ENCODE measurements around the gene RIPOR3.
A peak's percentile ranks its signal among the peaks of the same experiment; 100 is the strongest.

Gene RIPOR3

DNA sequence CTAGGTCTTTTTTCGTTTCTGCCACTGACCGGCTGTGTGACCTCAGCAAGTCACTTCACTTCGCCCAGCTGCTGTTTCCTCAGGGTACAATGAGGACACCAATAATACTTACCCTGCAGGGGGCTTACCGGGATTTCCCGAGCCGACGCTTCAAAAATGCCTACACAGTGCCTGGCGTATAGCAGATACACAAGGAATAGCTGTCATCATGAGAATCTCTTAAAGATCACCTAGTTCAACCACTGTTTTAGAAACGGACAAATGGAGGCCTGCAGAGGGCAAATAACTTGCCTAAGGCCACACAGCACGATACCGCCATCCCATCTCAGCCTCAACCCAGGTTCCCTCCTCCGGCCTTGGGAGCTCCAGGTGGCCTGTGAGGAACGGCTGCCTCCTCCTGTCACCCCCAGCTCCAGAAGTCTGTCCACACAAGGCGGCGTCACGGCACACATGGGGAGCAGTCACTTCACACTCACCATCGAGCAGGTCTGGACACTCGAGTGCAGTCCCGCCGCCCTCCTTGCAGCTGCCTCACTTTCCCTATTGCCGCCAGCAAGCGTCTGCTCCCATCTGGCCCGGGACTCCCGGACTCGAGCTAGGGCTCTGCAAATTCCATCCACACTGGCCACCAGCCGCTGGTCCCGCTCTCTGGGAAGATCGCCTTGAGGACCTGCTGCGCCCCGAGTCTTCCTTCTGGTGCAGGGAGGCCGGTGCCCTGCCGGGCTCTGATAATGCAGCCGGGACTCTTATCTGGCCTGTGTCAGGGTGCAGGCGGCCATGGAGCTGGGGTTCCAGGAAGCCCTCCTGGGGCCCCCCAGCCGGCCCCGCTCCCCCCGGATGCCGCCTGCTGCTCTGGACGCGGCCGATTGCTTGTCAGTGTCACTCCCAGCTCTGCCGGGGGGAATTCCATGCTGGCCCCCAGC is at the start of gene RIPOR3:
Gene RIPOR3 (minus strand): TSS at position 893 of the 923 bp plus-strand sequence. CDS start 414 bp downstream, at position 479.
- no peak for DNase-seq (ENCODE audit: low read depth)

- no peak for DNase-seq (ENCODE audit: low read depth)
These were observed 46.0 kb upstream of the RIPOR3 start for GRCh38 chr20:50737352-50737751.

- DNase-seq (ENCODE audit: low read depth) = no peak
These were observed 44.5 kb upstream of the RIPOR3 start for GRCh38 chr20:50735813-50736212.

DNA sequence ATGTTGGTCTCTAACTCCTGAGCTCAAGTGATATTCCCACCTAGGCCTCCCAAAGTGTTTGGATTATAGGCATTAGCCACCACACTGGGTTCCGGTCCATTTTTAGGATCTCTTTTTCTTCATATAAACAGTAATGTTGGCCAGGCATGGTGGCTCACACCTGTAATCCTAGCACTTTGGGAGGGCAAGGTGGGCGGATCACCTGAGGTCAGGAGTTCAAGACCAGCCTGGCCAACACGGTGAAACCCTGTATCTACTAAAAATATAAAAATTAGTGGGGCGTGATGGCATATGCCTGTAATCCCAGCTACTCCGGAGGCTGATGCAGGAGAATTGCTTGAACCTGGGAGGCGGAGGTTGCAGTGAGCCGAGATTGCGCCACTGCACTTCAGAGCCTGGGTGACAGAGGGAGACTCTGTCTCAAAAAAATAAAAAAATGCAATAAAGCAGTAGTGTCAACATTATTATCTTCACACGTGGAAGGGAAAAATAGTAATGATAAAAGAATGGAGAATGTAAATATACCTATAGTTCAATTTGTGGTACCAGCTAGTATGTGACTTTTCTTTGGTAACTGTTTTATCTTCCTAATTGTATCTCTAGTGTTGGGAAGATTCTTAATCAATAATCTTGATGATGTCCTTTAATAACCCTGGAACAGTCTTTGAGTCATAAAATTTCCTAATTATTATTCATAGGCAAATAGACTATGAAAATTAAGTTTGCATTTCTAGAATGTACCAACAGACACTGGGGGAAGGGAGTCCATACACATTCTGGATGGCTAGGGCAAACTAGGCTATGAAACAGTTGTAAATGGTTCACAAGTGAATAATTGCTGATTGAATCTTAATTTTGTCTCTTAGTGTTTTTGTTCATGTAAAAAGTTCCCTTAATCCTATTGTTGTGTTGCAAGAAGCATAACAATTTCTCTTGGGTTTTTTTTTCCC is 43.7 kb upstream of the RIPOR3 start:
- DNase-seq (ENCODE audit: low read depth) = no peak

GRCh38 chr20:50733644-50734349 is 42.5 kb upstream of the RIPOR3 start:
- DNase-seq (ENCODE audit: low read depth) = no peak

DNA sequence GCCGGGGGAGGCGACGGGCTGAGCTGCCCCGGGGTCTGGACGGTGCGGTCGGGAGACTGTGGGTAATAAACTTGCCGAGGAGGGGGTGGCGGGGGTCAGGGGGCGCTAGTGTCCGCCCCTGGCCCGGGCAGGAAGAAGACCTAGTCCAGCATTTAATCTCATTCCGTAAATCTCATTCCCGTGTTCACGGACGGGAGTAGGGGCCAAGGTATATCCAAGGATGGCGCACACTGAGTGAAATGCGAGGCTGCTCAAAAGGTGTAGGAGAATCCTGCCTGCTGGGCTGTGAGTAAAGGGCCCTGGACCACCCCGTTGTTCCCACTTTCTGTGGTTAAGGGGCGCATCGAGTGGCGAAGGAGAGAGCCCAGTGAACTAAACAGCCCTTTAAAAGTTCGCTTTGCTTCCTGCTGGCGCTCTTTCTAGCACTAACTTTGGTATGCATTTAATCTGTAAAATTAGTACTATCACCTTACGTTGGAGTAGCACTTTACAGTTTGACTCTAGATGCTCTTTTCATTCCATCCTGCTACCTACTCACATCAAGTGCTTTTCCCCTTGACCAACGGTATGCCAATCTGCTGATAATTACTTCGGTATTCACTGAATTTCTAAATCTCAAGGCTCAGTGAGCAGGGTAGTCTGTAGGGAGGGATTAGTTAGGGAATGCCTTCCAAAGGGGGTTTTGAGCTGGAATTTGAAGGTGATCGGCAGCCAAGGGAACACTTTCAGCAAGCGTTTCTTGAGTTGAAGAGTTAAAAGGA is 40.8 kb upstream of the RIPOR3 start:
- DNase-seq (ENCODE audit: low read depth) = no peak

DNA sequence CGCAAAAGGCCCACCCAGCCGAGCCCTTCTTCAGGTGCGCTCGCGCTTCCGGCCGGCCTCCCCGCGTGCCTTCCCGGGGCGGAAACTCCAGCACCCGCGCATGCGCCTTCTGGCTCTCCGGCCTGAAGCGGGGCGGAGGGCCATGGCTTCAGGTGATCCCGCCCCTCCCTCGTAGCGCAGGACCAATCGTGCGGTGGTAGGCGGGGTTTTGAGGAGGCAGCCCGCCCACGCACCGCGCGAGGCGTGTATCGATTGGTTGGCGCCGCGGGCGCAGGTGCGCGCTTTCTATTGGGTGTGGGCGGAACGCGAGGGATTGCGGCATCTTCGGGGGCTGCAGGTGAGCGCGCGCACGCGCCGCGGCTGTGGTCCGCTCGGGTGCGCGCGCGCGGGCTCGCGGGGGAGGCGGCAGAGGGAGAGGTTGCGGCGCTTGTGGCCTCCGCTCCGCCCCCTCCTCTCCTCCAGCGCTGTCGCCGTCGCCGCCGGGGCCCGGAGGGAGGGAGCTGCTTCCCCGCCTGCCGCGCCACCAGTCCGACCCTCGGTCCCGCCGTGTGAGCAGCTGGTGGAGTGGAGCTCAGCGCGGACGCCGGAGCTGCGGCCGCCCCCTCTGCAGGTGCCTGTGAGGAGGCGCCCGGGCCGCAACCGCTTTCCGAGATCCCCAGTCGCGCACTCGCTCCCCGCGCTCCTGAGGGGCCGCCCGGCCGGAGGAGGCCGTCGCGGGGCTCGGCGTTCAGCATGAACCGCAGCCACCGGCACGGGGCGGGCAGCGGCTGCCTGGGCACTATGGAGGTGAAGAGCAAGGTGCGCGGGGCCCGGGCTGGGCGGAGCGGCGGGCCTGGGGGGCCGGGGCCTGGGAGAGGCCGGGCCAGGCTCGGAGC is 40.0 kb upstream of the RIPOR3 start, which contains the start of gene PARD6B:
Gene PARD6B (plus strand): TSS at position 526 of the 875 bp plus-strand sequence. CDS start 207 bp downstream, at position 733.
- DNase-seq (ENCODE audit: low read depth) = peak; percentile 100

- DNase-seq (ENCODE audit: low read depth) = no peak
These were observed 39.4 kb upstream of the RIPOR3 start for GRCh38 chr20:50730765-50731054.

DNA sequence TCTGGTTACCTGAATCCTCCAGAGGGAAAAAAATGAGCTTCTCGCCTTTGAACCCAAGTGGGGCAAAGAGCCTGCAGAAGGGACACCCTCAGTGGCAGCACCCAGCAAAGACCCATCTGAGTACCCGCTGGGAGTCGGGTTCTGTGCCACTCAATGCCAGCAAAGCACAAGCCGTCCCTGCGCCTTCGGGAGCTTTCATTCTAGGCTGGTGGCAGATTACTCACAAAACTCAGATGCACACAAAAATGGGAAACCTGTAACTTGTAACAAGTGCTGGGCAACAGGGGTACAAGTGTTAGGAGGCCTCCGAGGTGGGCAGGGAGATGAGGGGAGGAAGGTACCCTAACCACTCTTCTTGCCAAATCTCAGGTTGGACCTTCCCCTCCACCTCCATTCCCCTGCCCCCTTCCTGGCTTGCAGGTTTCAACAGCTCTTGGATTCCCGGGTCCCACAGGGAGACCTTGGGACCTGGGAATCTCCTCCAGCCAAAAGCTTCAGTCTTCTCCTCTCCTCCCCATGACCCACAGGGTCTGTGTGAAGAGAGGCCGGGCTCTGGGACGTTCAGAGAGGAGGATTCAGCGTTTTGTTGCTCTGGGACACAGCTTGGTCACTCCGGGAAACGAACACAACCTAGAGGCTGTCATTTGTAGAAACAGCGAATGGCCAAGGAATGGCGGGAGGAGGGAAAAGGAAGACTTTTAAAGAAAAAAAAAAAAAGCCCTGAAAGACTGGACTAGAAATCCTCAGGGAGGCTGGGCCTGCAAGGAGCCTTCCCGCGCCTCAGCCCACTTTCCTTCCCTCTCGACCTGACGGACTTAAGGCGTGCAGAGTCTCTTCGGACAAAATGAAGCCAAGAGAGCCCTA is 38.8 kb upstream of the RIPOR3 start:
- no peak for DNase-seq (ENCODE audit: low read depth)

- DNase-seq (ENCODE audit: low read depth) = no peak
These were observed 37.9 kb upstream of the RIPOR3 start for GRCh38 chr20:50728981-50729874.

DNA sequence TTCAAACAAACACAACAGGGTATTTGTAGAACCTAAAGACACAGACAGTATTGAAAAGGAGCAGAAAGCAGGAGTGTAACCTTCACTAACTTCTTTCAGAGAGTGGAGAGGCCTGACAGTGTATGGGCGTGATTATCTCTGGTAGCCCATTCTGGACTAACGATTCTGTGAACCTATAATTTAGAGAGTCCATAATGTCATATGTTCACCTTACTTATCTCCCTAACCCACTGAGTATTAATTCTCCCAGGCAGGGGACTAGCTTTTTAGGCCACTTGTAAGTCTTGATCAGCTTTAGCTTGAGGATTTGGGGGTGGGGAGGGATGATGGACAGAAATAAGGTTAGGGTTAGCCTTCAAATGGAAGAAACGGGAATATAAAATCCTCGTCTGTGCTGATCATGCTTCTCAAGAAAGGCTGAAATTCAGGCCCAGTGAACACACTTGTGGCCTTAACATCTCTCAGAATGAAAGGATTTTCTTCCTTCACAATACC is 37.2 kb upstream of the RIPOR3 start:
- no peak for DNase-seq (ENCODE audit: low read depth)

DNA sequence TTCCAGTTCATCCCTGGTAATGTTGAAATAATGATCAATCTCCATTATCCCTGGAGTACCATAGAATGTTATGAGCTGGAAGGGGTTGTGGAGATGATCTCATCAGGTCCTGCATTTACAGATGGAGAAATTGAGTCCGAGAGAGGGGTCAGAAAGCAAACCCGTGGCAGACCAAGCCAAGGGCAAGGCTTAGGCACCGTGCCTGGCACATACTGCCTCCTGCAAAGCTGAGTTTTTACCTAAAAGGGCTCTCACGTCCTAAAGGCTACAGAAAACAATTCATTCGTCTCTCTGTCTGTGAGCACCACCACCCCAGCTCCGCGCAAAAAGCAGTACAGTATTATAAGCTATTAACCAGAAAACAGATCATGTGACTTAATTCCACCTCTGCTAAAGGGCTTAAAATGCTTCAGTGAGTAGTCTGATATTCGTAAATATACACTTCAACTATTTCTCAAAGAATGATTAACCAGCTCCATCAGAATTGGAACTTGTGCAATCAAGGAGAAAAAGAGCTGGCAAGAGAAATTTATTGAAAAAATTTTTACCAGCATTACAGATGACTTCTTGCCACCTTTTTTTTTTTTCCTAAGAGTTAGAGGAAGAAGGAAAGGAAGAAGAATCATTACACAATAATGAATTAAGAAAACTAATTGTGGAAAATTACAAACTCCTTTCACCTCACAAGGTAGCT is 36.6 kb upstream of the RIPOR3 start:
- no peak for DNase-seq (ENCODE audit: low read depth)

- no peak for DNase-seq (ENCODE audit: low read depth)
These were observed 35.8 kb upstream of the RIPOR3 start for GRCh38 chr20:50726955-50727791.

- no peak for DNase-seq (ENCODE audit: low read depth)
These were observed 34.3 kb upstream of the RIPOR3 start for GRCh38 chr20:50725724-50726005.

DNA sequence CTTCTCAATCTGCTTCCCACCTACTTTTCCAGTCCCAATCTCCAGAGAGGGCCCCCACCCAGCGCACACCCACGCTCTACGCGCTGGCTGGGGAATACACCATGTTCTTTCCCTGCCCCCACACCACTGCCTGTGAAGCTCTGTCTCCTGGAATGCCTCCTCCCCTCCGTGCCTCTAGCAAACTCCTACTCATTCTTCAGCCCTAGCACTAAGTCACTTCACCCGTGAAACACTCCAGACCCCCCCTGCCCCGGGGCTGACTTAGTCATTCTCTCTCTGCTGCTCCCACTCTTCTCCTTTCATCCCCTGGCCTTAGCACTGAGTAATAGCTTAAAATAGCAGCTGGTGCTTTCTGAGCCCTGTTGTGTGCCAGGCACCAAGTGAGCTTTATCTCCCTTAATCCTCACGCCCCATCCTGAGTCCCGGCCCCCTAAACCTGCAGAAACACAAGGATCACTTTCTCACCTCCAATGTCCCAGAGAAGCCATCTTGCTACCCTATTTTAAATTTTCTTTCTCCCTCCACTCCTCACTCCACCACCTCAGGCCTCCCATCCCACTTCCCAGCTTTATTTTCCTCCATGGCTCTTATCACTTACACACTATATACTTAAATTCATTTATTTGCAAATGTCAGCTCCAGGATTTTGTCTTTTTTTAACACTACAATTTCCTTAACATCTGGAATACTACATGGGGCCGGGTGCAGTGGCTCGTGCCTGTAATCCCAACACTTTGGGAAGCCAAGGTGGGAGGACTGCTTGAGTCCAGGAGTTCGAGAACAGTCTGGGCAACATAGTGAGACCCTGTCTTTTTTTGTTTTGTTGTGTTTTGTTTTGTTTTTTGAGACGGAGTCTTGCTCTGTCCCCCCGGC is 33.7 kb upstream of the RIPOR3 start:
- no peak for DNase-seq (ENCODE audit: low read depth)

Measured in activated T-helper 1 cell treated with Interleukin-2 at 50 U/mL for 16 hours (primary cell).